ENCODE measurements around the gene NKG7.

GRCh38 chr19:51372649-51373504 lies at the start of gene NKG7:
- TF ChIP-seq, protein P1, sequence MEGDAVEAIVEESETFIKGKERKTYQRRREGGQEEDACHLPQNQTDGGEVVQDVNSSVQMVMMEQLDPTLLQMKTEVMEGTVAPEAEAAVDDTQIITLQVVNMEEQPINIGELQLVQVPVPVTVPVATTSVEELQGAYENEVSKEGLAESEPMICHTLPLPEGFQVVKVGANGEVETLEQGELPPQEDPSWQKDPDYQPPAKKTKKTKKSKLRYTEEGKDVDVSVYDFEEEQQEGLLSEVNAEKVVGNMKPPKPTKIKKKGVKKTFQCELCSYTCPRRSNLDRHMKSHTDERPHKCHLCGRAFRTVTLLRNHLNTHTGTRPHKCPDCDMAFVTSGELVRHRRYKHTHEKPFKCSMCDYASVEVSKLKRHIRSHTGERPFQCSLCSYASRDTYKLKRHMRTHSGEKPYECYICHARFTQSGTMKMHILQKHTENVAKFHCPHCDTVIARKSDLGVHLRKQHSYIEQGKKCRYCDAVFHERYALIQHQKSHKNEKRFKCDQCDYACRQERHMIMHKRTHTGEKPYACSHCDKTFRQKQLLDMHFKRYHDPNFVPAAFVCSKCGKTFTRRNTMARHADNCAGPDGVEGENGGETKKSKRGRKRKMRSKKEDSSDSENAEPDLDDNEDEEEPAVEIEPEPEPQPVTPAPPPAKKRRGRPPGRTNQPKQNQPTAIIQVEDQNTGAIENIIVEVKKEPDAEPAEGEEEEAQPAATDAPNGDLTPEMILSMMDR (IDR thresholded peaks at IDR 0.05): no peak
- no peak for TF ChIP-seq POLR2A (IDR thresholded peaks at IDR 0.05)

All from adrenal gland (tissue), 5 donors.